GM19438 (cell line): Measurements from ENCODE around the gene PRLR.

ENCODE experiments used
- ATAC-seq: cut with Tn5 transposase; IDR thresholded peaks from one replicate; pipeline ENCODE4 v1.9.1; 2021; ENCODE audit warnings: low read depth; ENCODE audit not compliant: unreplicated experiment

The PRLR gene

GRCh38 chr5:35009657-35010056 lies 220.6 kb downstream of the PRLR start:
- ATAC-seq = no peak

- ATAC-seq = no peak
Measured at GRCh38 chr5:35009019-35009418, 221.3 kb downstream of the PRLR start.

DNA sequence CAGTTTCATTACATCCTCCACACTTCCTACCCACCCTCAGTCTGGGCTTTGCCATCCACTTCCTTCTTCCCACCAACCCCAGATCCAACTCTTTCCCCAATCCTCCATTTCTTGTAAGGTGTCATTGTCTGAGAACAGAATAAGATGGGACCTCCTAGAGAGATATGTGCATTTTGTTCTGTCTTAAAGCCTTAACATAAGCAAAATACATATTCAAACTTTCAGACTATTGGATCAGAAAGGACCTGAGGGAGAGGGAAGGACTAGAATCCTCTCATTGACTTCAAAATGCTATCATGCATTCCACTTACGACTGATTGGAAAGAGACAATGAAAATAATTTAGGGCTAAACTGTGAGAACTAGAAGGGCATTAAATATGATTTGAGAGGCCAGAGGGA lies 225.5 kb downstream of the PRLR start:
- ATAC-seq = no peak

DNA sequence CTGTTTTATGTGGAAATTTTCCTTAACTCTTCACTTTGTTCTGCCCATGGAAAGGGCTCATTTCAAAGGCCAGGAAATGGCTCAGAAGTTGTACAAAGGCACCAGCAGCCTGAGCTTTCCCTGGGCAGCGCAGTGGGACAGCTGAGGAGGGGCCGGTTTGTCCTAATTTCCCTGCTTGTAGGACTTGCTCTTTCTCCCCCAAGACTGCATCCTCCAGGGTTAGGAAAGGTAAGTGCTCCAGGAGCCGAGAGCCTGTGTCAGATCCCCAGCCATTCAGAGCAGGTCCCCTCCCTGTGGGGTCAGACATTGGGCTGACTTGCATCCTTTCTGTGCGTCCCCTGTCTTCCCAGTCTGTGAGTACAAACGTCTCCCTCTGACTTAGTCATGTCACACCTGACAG lies 226.1 kb downstream of the PRLR start:
- no peak for ATAC-seq

DNA sequence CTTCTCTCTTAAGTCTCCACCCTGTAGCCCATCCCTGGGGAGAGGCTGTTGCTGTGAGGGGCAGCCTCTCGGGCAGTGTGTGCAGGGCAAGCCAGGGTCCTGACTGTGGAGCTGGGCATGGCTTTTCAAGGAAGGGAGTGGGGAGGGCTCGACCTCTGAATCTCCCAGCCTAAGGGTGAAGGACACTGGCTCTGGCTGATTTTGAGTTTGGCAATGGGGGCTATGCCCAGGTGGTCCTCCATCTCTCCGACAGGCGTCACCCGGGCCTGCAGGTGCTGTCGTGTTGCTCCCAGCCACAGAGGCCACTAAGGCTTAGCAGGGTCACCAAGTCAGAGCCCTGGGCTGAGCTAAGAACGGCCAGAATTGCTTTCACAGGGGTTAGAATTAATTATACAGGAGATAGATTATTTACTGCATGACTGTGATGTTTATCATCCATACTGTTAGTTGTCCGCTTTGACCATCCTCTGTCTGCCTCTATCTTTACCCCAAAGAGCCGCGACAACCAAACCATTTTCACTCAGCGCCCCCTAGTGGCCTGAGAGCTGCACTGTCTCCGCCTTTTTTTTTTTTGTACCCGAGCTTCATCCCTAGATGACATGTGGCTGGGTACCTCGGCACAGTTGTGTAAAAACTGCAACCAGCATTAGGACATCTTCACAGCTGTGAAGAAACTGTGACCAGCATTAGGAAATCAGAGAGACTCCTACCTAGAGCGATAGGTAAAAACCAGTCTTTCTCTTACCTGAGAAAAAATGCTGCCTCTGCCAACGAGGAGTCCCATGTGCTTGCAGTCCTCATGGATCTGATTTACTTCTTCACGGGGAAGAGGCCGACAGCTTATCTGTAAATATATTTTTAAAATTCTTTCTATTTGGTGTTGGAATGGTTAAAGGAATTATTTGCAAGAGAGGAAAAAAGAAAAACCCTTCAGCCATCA lies 227.0 kb downstream of the PRLR start:
- ATAC-seq = peak; percentile 86

GRCh38 chr5:35002459-35002858 lies 227.8 kb downstream of the PRLR start:
- ATAC-seq = no peak

DNA sequence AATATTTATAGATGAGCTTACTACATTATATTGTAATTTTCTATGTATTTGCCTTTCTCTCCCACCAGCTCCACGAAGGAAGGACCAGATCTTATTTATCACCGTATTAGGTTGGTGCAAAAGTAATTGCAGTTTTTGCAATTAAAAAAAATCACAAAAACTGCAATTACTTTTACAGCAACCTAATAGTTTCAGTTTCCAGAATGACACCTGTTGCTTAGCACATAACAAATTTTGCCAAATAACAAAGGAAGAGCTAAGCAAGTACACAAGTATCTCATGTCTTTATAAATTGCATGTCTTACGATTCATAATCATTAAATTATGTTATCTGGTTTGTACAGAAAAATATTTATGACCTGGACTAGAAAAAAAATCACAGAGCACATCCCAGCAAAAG lies 228.4 kb downstream of the PRLR start:
- no peak for ATAC-seq
